ENCODE results near the gene PAN3. TPM values are rescaled to one million over a fixed set of nuclear protein-coding genes. Genes with fewer than 3 reads are reported as not detected.
"Not testable (repeated sequence)": the region's sequence is repeated elsewhere in the genome, so short reads cannot be mapped to it uniquely, and the experiment has no call there.

Gene PAN3
- total and polyA plus RNA-seq, 2 of the 8 experiments (the other 6 are each of a cell fraction or from before 2014, with no cell fraction given) = 12.7 to 39.3 TPM

- peak; percentile 70 for TF ChIP-seq PHF8 (conservative IDR thresholded peaks at IDR 0.05; ENCODE audit: low read depth, low read length)
- no peak for TF ChIP-seq ZNF274 (IDR thresholded peaks at IDR 0.05; ENCODE audit: borderline replicate concordance, extremely low read depth, low read length)
- no peak for TF ChIP-seq TCF12 (IDR thresholded peaks at IDR 0.05; ENCODE audit: low read depth, low read length)
These were observed 37.9 kb upstream of the PAN3 start, which contains the start of gene FLT3 (continued) for GRCh38 chr13:28100150-28101121.

GRCh38 chr13:28101886-28102285 is 36.5 kb upstream of the PAN3 start:
- CTCF ChIA-PET (ENCODE audit: partially characterized antibody) = interaction anchor here (1.0 kb wide), 1 partner anchor 19 kb away, joined by 3 read pairs; no protein-coding TSS in a partner anchor
- H4K8ac ChIP-seq (ENCODE audit: extremely low read depth, insufficient read depth, low read length); H3K23ac ChIP-seq (ENCODE audit: insufficient read length); DNase-seq (ENCODE audit: low read depth in 1 of 2, low spot score in 2 of 2); H4K91ac ChIP-seq (replicated peaks; ENCODE audit: insufficient read length, low read length); H3K27ac ChIP-seq (ENCODE audit: low read depth, low read length); H3K9me3 ChIP-seq (ENCODE audit: insufficient read depth in 2 of 2, low read depth in 1 of 2, low read length in 1 of 2); H2AFZ ChIP-seq (ENCODE audit: low read length); H4K20me1 ChIP-seq (replicated peaks in 1 of 2; ENCODE audit: control insufficient read depth in 1 of 2, insufficient read depth in 2 of 2, low read length in 2 of 2); FAIRE-seq; H4K5ac ChIP-seq (ENCODE audit: insufficient read length, low read depth, low read length); H3K4me3 ChIP-seq (ENCODE audit: extremely low read depth in 1 of 4, insufficient read depth in 2 of 4, low read depth in 3 of 4, low read length in 4 of 4); H3K4me1 ChIP-seq (replicated peaks in 1 of 4; ENCODE audit: control insufficient read depth in 3 of 4, insufficient read depth in 4 of 4, low read length in 3 of 4); H3K4ac ChIP-seq (replicated peaks; ENCODE audit: insufficient read length, low read depth, low read length); H2BK120ac ChIP-seq (replicated peaks; ENCODE audit: low read depth, low read length); H2AK5ac ChIP-seq (ENCODE audit: low read depth, low read length); H3K79me2 ChIP-seq (ENCODE audit: control insufficient read depth in 1 of 2, insufficient read depth in 2 of 2, low read length in 2 of 2); POLR2A ChIA-PET (ENCODE audit: partially characterized antibody); H3K14ac ChIP-seq (ENCODE audit: insufficient read length); H2BK5ac ChIP-seq (ENCODE audit: low read depth, low read length); H3K4me2 ChIP-seq (ENCODE audit: insufficient read depth in 1 of 2, low read depth in 2 of 2, low read length in 2 of 2); H3K9ac ChIP-seq (replicated peaks in 1 of 4; ENCODE audit: extremely low read depth in 1 of 4, low read depth in 3 of 4, low read length in 3 of 4); H2BK12ac ChIP-seq (ENCODE audit: low read depth, low read length); H3K18ac ChIP-seq (ENCODE audit: extremely low read depth, low read length); H3K56ac ChIP-seq (replicated peaks; ENCODE audit: insufficient read length, low read depth, low read length); H2BK15ac ChIP-seq (ENCODE audit: low read length); H3K36me3 ChIP-seq (ENCODE audit: control insufficient read depth in 2 of 4, insufficient read depth in 4 of 4, low read length in 3 of 4); H3K79me1 ChIP-seq (ENCODE audit: low read depth, low read length); H2BK20ac ChIP-seq (ENCODE audit: low read length): not testable (repeated sequence)
- WGBS, 2 experiments (ENCODE audit: extremely low coverage in 1 of 2, insufficient coverage in 1 of 2, insufficient read length in 1 of 2, insufficient replicate concordance in 2 of 2, low coverage in 1 of 2, low lambda C conversion rate in 2 of 2, missing lambda C conversion rate in 1 of 2) = 96% methylated on average over 4 of the region's 4 CpGs; no CpG with 5 or more reads in 1 of the 2 experiments
- Histone ChIP-seq H3K23me2 (ENCODE audit: low read depth, low read length) (peaks cover 15% of the 10 kb centered on the region), H3K27me3 (replicated peaks in 1 of 4; ENCODE audit: control insufficient read depth in 3 of 4, extremely low read depth in 1 of 4, insufficient read depth in 3 of 4, low read length in 3 of 4) (peaks cover 3 to 31% (median 17%) of the 10 kb centered on the region in 4 experiments)
